ENCODE measurements around the gene TTC39B. TPM values are rescaled to one million over a fixed set of nuclear protein-coding genes. Genes with fewer than 3 reads are reported as not detected.

Gene TTC39B
- total and polyA plus RNA-seq, 4 donors = 1.8 to 11.7 (median 2.8) TPM

GRCh38 chr9:15355669-15356068, 48.7 kb upstream of the TTC39B start:
- Histone ChIP-seq H3K4me1 (ENCODE audit: control insufficient read depth in 4 of 4, insufficient read depth in 4 of 4, low read length in 3 of 4) (no peaks in the 10 kb centered on the region), H3K36me3 (ENCODE audit: control insufficient read depth in 4 of 4, insufficient read depth in 3 of 4, low read depth in 1 of 4, low read length in 3 of 4) (no peaks in the 10 kb centered on the region), H3K9ac (ENCODE audit: low read depth in 1 of 2, low read length in 2 of 2) (no peak overlapping the region), H3K9me3 (ENCODE audit: control insufficient read depth in 4 of 4, low read length in 3 of 4) (no peaks in the 10 kb centered on the region), H3K27ac (ENCODE audit: low read depth in 1 of 2, low read length in 2 of 2) (no peak overlapping the region), H3K27me3 (ENCODE audit: control insufficient read depth in 4 of 4, insufficient read depth in 4 of 4, low read length in 3 of 4) (no peaks in the 10 kb centered on the region), H3K4me3 (ENCODE audit: low read depth in 1 of 3, low read length in 3 of 3) (no peak overlapping the region)
- no peak for TF ChIP-seq ATF3 (IDR thresholded peaks at IDR 0.05)
- TF ChIP-seq YY1 (IDR thresholded peaks at IDR 0.05) = no peak
- 93% methylated on average over 6 of the region's 6 CpGs for WGBS
- DNase-seq (ENCODE audit: low spot score) = no peak

GRCh38 chr9:15354713-15355112, 47.7 kb upstream of the TTC39B start:
- no peaks in the 10 kb centered on the region for H3K9me3 ChIP-seq (ENCODE audit: control insufficient read depth in 4 of 4, low read length in 3 of 4)
- H3K4me3 ChIP-seq (ENCODE audit: low read depth in 1 of 3, low read length in 3 of 3) = no peak overlapping the region
- H3K9ac ChIP-seq (ENCODE audit: low read depth in 1 of 2, low read length in 2 of 2) = no peak overlapping the region
- no peaks in the 10 kb centered on the region for H3K4me1 ChIP-seq (ENCODE audit: control insufficient read depth in 4 of 4, insufficient read depth in 4 of 4, low read length in 3 of 4)
- WGBS = 78% methylated on average over 3 of the region's 3 CpGs
- no peak for TF ChIP-seq GABPA (IDR thresholded peaks at IDR 0.05 in 1 of 2, conservative IDR thresholded peaks at IDR 0.05 in 1 of 2)
- no peak for TF ChIP-seq ZBTB33 (IDR thresholded peaks at IDR 0.05)
- TF ChIP-seq FOXA1 (IDR thresholded peaks at IDR 0.05) = no peak
- TF ChIP-seq RAD21 (IDR thresholded peaks at IDR 0.05) = peak in 1 of 2 donors; percentile 17
- no peak for TF ChIP-seq YY1 (IDR thresholded peaks at IDR 0.05)
- TF ChIP-seq, protein P1, sequence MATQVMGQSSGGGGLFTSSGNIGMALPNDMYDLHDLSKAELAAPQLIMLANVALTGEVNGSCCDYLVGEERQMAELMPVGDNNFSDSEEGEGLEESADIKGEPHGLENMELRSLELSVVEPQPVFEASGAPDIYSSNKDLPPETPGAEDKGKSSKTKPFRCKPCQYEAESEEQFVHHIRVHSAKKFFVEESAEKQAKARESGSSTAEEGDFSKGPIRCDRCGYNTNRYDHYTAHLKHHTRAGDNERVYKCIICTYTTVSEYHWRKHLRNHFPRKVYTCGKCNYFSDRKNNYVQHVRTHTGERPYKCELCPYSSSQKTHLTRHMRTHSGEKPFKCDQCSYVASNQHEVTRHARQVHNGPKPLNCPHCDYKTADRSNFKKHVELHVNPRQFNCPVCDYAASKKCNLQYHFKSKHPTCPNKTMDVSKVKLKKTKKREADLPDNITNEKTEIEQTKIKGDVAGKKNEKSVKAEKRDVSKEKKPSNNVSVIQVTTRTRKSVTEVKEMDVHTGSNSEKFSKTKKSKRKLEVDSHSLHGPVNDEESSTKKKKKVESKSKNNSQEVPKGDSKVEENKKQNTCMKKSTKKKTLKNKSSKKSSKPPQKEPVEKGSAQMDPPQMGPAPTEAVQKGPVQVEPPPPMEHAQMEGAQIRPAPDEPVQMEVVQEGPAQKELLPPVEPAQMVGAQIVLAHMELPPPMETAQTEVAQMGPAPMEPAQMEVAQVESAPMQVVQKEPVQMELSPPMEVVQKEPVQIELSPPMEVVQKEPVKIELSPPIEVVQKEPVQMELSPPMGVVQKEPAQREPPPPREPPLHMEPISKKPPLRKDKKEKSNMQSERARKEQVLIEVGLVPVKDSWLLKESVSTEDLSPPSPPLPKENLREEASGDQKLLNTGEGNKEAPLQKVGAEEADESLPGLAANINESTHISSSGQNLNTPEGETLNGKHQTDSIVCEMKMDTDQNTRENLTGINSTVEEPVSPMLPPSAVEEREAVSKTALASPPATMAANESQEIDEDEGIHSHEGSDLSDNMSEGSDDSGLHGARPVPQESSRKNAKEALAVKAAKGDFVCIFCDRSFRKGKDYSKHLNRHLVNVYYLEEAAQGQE (IDR thresholded peaks at IDR 0.05) = no peak
- no peak for TF ChIP-seq JUND (IDR thresholded peaks at IDR 0.05)
- DNase-seq (ENCODE audit: low spot score) = no peak
- no peaks in the 10 kb centered on the region for H3K27me3 ChIP-seq (ENCODE audit: control insufficient read depth in 4 of 4, insufficient read depth in 4 of 4, low read length in 3 of 4)
- H3K27ac ChIP-seq (ENCODE audit: low read depth in 1 of 2, low read length in 2 of 2) = no peak overlapping the region
- no peaks in the 10 kb centered on the region for H3K36me3 ChIP-seq (ENCODE audit: control insufficient read depth in 4 of 4, insufficient read depth in 3 of 4, low read depth in 1 of 4, low read length in 3 of 4)

GRCh38 chr9:15353892-15354291, 46.9 kb upstream of the TTC39B start:
- Histone ChIP-seq H3K4me1 (ENCODE audit: control insufficient read depth in 4 of 4, insufficient read depth in 4 of 4, low read length in 3 of 4) (no peaks in the 10 kb centered on the region), H3K4me3 (ENCODE audit: low read depth in 1 of 3, low read length in 3 of 3) (no peak overlapping the region), H3K9me3 (ENCODE audit: control insufficient read depth in 4 of 4, low read length in 3 of 4) (no peaks in the 10 kb centered on the region), H3K27ac (ENCODE audit: low read depth in 1 of 2, low read length in 2 of 2) (no peak overlapping the region), H3K36me3 (ENCODE audit: control insufficient read depth in 4 of 4, insufficient read depth in 3 of 4, low read depth in 1 of 4, low read length in 3 of 4) (no peaks in the 10 kb centered on the region), H3K27me3 (ENCODE audit: control insufficient read depth in 4 of 4, insufficient read depth in 4 of 4, low read length in 3 of 4) (no peaks in the 10 kb centered on the region), H3K9ac (ENCODE audit: low read depth in 1 of 2, low read length in 2 of 2) (no peak overlapping the region)
- WGBS = 94% methylated on average over 4 of the region's 4 CpGs
- DNase-seq (ENCODE audit: low spot score) = no peak
- TF ChIP-seq HNF4G (IDR thresholded peaks at IDR 0.05) = no peak
- TF ChIP-seq, protein P1 (IDR thresholded peaks at IDR 0.05) = no peak
- TF ChIP-seq HNF4A (conservative IDR thresholded peaks at IDR 0.05) = no peak
- TF ChIP-seq, protein P2, sequence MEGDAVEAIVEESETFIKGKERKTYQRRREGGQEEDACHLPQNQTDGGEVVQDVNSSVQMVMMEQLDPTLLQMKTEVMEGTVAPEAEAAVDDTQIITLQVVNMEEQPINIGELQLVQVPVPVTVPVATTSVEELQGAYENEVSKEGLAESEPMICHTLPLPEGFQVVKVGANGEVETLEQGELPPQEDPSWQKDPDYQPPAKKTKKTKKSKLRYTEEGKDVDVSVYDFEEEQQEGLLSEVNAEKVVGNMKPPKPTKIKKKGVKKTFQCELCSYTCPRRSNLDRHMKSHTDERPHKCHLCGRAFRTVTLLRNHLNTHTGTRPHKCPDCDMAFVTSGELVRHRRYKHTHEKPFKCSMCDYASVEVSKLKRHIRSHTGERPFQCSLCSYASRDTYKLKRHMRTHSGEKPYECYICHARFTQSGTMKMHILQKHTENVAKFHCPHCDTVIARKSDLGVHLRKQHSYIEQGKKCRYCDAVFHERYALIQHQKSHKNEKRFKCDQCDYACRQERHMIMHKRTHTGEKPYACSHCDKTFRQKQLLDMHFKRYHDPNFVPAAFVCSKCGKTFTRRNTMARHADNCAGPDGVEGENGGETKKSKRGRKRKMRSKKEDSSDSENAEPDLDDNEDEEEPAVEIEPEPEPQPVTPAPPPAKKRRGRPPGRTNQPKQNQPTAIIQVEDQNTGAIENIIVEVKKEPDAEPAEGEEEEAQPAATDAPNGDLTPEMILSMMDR (IDR thresholded peaks at IDR 0.05; ENCODE audit: low read depth, low read length, missing input control) = no peak
- TF ChIP-seq FOXA1 (IDR thresholded peaks at IDR 0.05) = no peak
- TF ChIP-seq SP1 (IDR thresholded peaks at IDR 0.05) = no peak
